ENCODE measurements around the gene MTMR12.

- TF ChIP-seq POLR2A (IDR thresholded peaks at IDR 0.05; ENCODE audit: low read length) (no peak), GATA1 (IDR thresholded peaks at IDR 0.05; ENCODE audit: low read depth, low read length) (no peak)
Measured at GRCh38 chr5:32280656-32281081, 32.1 kb downstream of the MTMR12 start.
